HepG2 (cell line): ENCODE results near the gene CCR2. TPM values are rescaled to one million over a fixed set of nuclear protein-coding genes. Genes with fewer than 3 reads are reported as not detected.

Experiments used
- ATAC-seq: fragments of 200-7000 bp; cut with Tn5 transposase; 3 replicates; pipeline ENCODE4 v1.9.1; 2020; ENCODE audit warnings: mild to moderate bottlenecking, moderate library complexity
- BruUV-seq: library from RNA; stranded (reverse); fragments of 400-500 nt; replicated peaks from 2 replicates; lab custom pipeline; 2021; lab: Mats Ljungman, UMichigan
- CTCF ChIA-PET: fragments of 300-600 bp; formaldehyde crosslinking; extraction: SDS; loops from one replicate; lab custom pipeline; 2021; ENCODE audit warnings: low total read pairs, inconsistent platforms, low intra/inter-chr PET ratio; lab: Yijun Ruan, JAX
- POLR2A ChIA-PET: fragments of 350-600 bp; sonication (Branson Sonifier 250); formaldehyde crosslinking; loops from one replicate; lab custom pipeline; 2020; ENCODE audit warnings: antibody characterized with exemption, inconsistent platforms; lab: Yijun Ruan, JAX
- DNase-seq: peaks from one replicate; pipeline ENCODE4 v3.0.0-alpha.2; 2015; ENCODE audit warnings: low spot score
- FAIRE-seq: peaks from 3 replicates; lab custom pipeline; 2011; peaks lifted over from hg19 to GRCh38; lab: Jason Lieb, UNC
- H2AFZ ChIP-seq: one replicate; pipeline ENCODE4 v1.6.1; 2011; ENCODE audit warnings: low read length, inconsistent platforms
- H3K27ac ChIP-seq: fragments of 300-600 bp; 3 replicates; pipeline ENCODE4 v1.8.0; 2011; ENCODE audit warnings: mixed run types, mild to moderate bottlenecking, mixed read lengths, low read length, inconsistent platforms; ENCODE audit not compliant: insufficient read depth; ENCODE audit errors: extremely low read length
- H3K27me3 ChIP-seq, 2 experiments: fragments of 200-600 bp in 1 of 2; 2 replicates in 1 of 2; 3 replicates in 1 of 2; pipeline versions ENCODE4 v1.6.0 to v1.8.0; 2011; ENCODE audit warnings: low read length in 2 of 2, mild to moderate bottlenecking in 2 of 2, moderate library complexity in 2 of 2, inconsistent platforms in 1 of 2; ENCODE audit not compliant: insufficient read depth in 2 of 2, control insufficient read depth in 1 of 2
- H3K36me3 ChIP-seq, 2 experiments: fragments of 200-600 bp in 1 of 2; replicated peaks in 1 of 2; 2 replicates in 1 of 2; 3 replicates in 1 of 2; pipeline versions ENCODE4 v1.5.1 to v1.8.0; 2011; ENCODE audit warnings: low read length in 2 of 2, inconsistent platforms in 1 of 2; ENCODE audit not compliant: insufficient read depth in 2 of 2, control insufficient read depth in 1 of 2
- H3K4me1 ChIP-seq: 2 replicates; pipeline ENCODE4 v1.5.1; 2012; ENCODE audit warnings: low read length, inconsistent platforms; ENCODE audit not compliant: insufficient read depth
- H3K4me2 ChIP-seq: 2 replicates; pipeline ENCODE4 v1.6.0; 2011; ENCODE audit warnings: low read depth, low read length, inconsistent platforms
- H3K4me3 ChIP-seq, 3 experiments: fragments of 200-600 bp in 1 of 3; sonication (generic), shearing (Covaris generic) in 1 of 3; replicated peaks in 1 of 3; 2 replicates each; pipeline ENCODE4 v1.5.1; 2011 to 2016; ENCODE audit warnings: low read length in 3 of 3, inconsistent platforms in 2 of 3, low read depth in 2 of 3, mild to moderate bottlenecking in 2 of 3, control low read depth in 1 of 3, mixed read lengths in 1 of 3; ENCODE audit not compliant: insufficient read depth in 1 of 3
- H3K79me2 ChIP-seq: one replicate; pipeline ENCODE4 v1.6.1; 2011; ENCODE audit warnings: low read length, inconsistent platforms; ENCODE audit not compliant: insufficient read depth
- H3K9ac ChIP-seq: 2 replicates; pipeline ENCODE4 v1.6.0; 2011; ENCODE audit warnings: mild to moderate bottlenecking, low read depth, low read length, inconsistent platforms; ENCODE audit not compliant: insufficient read depth
- H3K9me3 ChIP-seq: 2 replicates; pipeline ENCODE4 v1.5.1; 2012; ENCODE audit warnings: mild to moderate bottlenecking, low read length
- H4K20me1 ChIP-seq: 2 replicates; pipeline ENCODE4 v1.6.0; 2011; ENCODE audit warnings: inconsistent platforms, mild to moderate bottlenecking, low read length, moderate library complexity; ENCODE audit not compliant: insufficient read depth
- FOSL2 ChIP-seq: sonication (generic); formaldehyde crosslinking; IDR thresholded peaks from 2 replicates; pipeline ENCODE4 v1.4.0; 2020; ENCODE audit warnings: missing genetic modification reagents
- SCMH1 ChIP-seq: sonication (generic); formaldehyde crosslinking; IDR thresholded peaks from 2 replicates; pipeline ENCODE4 v1.9.0; 2021; ENCODE audit warnings: missing genetic modification reagents, mild to moderate bottlenecking, borderline replicate concordance
- TEAD2 ChIP-seq: sonication (generic); formaldehyde crosslinking; IDR thresholded peaks from 2 replicates; pipeline ENCODE4 v1.9.0; 2021; ENCODE audit warnings: missing genetic modification reagents
- WGBS: methylation state at CpG from one replicate; pipeline ENCODE4 v1.1.6; 2017; ENCODE audit warnings: low lambda C conversion rate; 5-methylcytosine and 5-hydroxymethylcytosine counted together
- in situ Hi-C: cut with HindIII; loops from 2 replicates; pipeline ENCODE4 v1.10.0; 2017; ENCODE audit warnings: low pct_unique_long_range_greater_than_20kb; ENCODE audit not compliant: extremely low pct_ligation_motif_present
- intact Hi-C: fragments of 100-400 bp; cut with micrococcal nuclease; formaldehyde crosslinking; loops from one replicate; pipeline ENCODE4 v1.10.0; 2022; ENCODE audit not compliant: unreplicated experiment
- polyA plus RNA-seq, 8 experiments: library from polyadenylated mRNA; depleted of rRNA in 3 of 8; stranded (reverse) in 7 of 8; unstranded in 1 of 8; fragments of >200 nt; fragmentation: Illumina TruSeq in 4 of 8; extraction: Trizol in 4 of 8; gene quantifications; 2 replicates each; pipeline versions ENCODE4 v1.2.1 to v1.2.3, GENCODE V29; 2011 to 2016; ENCODE audit warnings: low read depth in 4 of 8, missing spikeins in 1 of 8, mixed read lengths in 1 of 8; ENCODE audit not compliant: insufficient read depth in 1 of 8
- total RNA-seq, 5 experiments: library from RNA; depleted of rRNA; stranded (reverse); fragments of >200 nt; fragmentation: Illumina TruSeq; extraction: Trizol; gene quantifications; 2 replicates each; pipeline ENCODE4 v1.2.3, GENCODE V29; 2016; ENCODE audit warnings: low read depth in 1 of 5
- TF ChIP-seq, protein P1 (sequence below): sonication (generic); formaldehyde crosslinking; IDR thresholded peaks from 2 replicates; pipeline ENCODE4 v1.4.0; 2020; ENCODE audit warnings: missing genetic modification reagents
- TF ChIP-seq, protein P2 (sequence below): sonication (generic); formaldehyde crosslinking; IDR thresholded peaks from 2 replicates; pipeline ENCODE4 v1.4.0; 2020; ENCODE audit warnings: missing genetic modification reagents, borderline replicate concordance

Gene CCR2
- total and polyA plus RNA-seq, 2 of the 13 experiments (the other 11 are each of a cell fraction or from before 2014, with no cell fraction given): not detected

DNA sequence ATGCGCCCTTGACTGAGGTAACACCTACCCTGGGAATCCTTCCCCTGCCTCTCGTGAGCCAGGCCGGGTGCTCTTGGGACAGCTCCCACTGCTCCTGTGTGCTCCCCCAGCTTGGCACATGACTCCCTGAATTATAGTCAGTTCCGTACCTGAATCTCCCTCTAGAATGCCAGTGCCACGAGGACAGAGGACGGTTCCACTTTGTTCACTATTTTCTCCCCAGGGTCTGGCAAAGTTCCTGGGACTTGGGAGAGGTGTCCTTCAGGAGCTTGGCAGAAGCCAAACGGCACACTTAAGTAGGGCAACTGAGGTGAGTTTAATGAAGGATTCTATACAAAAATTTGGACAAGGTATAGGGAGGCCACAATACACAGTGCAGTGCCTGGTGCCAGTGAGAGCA lies 43.2 kb downstream of the CCR2 start:
- H3K79me2 ChIP-seq: no peaks in the 10 kb centered on the region
- no peak overlapping the region for H3K9ac ChIP-seq
- H3K36me3 ChIP-seq: no peaks in the 10 kb centered on the region
- in situ Hi-C loops: no loop called here
- H3K9me3 ChIP-seq: no peaks in the 10 kb centered on the region
- TF ChIP-seq, protein P1, sequence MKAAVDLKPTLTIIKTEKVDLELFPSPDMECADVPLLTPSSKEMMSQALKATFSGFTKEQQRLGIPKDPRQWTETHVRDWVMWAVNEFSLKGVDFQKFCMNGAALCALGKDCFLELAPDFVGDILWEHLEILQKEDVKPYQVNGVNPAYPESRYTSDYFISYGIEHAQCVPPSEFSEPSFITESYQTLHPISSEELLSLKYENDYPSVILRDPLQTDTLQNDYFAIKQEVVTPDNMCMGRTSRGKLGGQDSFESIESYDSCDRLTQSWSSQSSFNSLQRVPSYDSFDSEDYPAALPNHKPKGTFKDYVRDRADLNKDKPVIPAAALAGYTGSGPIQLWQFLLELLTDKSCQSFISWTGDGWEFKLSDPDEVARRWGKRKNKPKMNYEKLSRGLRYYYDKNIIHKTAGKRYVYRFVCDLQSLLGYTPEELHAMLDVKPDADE (CRISPR knock-in tag): no peak
- TF ChIP-seq SCMH1 (CRISPR knock-in tag): no peak
- no peak for TF ChIP-seq FOSL2 (CRISPR knock-in tag)
- TF ChIP-seq, protein P2, sequence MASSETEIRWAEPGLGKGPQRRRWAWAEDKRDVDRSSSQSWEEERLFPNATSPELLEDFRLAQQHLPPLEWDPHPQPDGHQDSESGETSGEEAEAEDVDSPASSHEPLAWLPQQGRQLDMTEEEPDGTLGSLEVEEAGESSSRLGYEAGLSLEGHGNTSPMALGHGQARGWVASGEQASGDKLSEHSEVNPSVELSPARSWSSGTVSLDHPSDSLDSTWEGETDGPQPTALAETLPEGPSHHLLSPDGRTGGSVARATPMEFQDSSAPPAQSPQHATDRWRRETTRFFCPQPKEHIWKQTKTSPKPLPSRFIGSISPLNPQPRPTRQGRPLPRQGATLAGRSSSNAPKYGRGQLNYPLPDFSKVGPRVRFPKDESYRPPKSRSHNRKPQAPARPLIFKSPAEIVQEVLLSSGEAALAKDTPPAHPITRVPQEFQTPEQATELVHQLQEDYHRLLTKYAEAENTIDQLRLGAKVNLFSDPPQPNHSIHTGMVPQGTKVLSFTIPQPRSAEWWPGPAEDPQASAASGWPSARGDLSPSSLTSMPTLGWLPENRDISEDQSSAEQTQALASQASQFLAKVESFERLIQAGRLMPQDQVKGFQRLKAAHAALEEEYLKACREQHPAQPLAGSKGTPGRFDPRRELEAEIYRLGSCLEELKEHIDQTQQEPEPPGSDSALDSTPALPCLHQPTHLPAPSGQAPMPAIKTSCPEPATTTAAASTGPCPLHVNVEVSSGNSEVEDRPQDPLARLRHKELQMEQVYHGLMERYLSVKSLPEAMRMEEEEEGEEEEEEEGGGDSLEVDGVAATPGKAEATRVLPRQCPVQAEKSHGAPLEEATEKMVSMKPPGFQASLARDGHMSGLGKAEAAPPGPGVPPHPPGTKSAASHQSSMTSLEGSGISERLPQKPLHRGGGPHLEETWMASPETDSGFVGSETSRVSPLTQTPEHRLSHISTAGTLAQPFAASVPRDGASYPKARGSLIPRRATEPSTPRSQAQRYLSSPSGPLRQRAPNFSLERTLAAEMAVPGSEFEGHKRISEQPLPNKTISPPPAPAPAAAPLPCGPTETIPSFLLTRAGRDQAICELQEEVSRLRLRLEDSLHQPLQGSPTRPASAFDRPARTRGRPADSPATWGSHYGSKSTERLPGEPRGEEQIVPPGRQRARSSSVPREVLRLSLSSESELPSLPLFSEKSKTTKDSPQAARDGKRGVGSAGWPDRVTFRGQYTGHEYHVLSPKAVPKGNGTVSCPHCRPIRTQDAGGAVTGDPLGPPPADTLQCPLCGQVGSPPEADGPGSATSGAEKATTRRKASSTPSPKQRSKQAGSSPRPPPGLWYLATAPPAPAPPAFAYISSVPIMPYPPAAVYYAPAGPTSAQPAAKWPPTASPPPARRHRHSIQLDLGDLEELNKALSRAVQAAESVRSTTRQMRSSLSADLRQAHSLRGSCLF (CRISPR knock-in tag): no peak
- no peak for TF ChIP-seq TEAD2 (CRISPR knock-in tag)
- H3K27me3 ChIP-seq: peaks cover 0 to 8% of the 10 kb centered on the region in 2 experiments; a peak in 1 of 5 replicates
- H3K27ac ChIP-seq: no peak overlapping the region
- no peak for FAIRE-seq
- intact Hi-C loops: no loop called here
- no TSS peak for BruUV-seq
- WGBS: 50% methylated on average over 7 of the region's 7 CpGs
- no peak overlapping the region for H2AFZ ChIP-seq
- no peaks in the 10 kb centered on the region for H4K20me1 ChIP-seq
- ATAC-seq: no peak
- POLR2A ChIA-PET: no interaction called here
- DNase-seq: no peak
- H3K4me1 ChIP-seq: no peaks in the 10 kb centered on the region
- CTCF ChIA-PET: no interaction called here
- no peak overlapping the region for H3K4me3 ChIP-seq
- H3K4me2 ChIP-seq: no peak overlapping the region
